Lower lobe of right lung (tissue), 2 donors: Measurements from ENCODE around the gene DOCK3. TPM values are rescaled to one million over a fixed set of nuclear protein-coding genes. Genes with fewer than 3 reads are reported as not detected.
"Not testable (repeated sequence)": the region's sequence is repeated elsewhere in the genome, so short reads cannot be mapped to it uniquely, and the experiment has no call there.

Experiments used
- ATAC-seq, 2 donors: fragments of 200-7000 bp; cut with Tn5 transposase; one replicate each; pipeline ENCODE4 v1.9.1; 2020 to 2022; ENCODE audit warnings: mild to moderate bottlenecking in 2 of 2, moderate library complexity in 2 of 2
- DNase-seq: peaks from one replicate; pipeline ENCODE4 v3.0.0-alpha.2; 2020
- H3K27ac ChIP-seq: fragments of 200-600 bp; one replicate; pipeline ENCODE4 v1.8.0; 2022
- H3K27me3 ChIP-seq: fragments of 200-600 bp; one replicate; pipeline ENCODE4 v1.8.0; 2022; ENCODE audit warnings: low read depth
- H3K36me3 ChIP-seq: fragments of 200-600 bp; one replicate; pipeline ENCODE4 v1.8.0; 2022; ENCODE audit warnings: mild to moderate bottlenecking
- H3K4me1 ChIP-seq: fragments of 200-600 bp; one replicate; pipeline ENCODE4 v1.8.0; 2022
- H3K4me3 ChIP-seq: fragments of 200-600 bp; one replicate; pipeline ENCODE4 v1.8.0; 2022; ENCODE audit warnings: mild to moderate bottlenecking
- H3K9me3 ChIP-seq: fragments of 200-600 bp; one replicate; pipeline ENCODE4 v1.8.0; 2022
- intact Hi-C: fragments of 100-400 bp; cut with DNase I; formaldehyde crosslinking; loops from one replicate; pipeline ENCODE4 v1.11.0; 2022
- total RNA-seq: library from RNA; stranded (reverse); fragmentation: NEBNext Ultra II Directional; extraction: Animal tissue kit (Norgen Biotek cat#: 25700); gene quantifications from one replicate; pipeline ENCODE4 v1.2.1, GENCODE V29; 2021
- TF ChIP-seq, protein P1 (sequence below): fragments of 200-600 bp; IDR thresholded peaks from one replicate; pipeline ENCODE4 v1.8.0; 2022; ENCODE audit warnings: antibody characterized with exemption, mild to moderate bottlenecking
- donor health status: DM: no; HTN: yes; CAD: no; lungs with severe emphysema.

DOCK3 gene
- total RNA-seq, 1 donor from 2014 or later = 1.5 TPM

DNA sequence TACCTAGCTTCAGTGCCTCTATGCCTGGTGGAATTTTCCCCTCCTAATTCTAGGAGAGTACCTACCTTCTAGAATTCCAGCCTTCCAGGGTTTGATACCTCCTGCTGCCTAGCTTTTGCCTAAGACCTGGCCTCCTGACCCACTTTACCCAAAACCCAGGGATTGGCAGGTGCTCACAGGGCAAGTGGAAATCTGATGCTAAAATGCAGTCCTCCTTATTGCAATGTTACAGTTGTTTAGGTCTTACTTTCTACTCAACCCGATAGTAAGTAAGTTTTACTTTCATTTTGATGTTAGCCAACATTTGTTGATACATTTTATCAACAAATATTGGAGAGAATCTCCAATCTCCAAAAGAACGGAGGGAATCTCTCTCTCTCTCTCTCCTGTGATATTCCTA, 275.9 kb downstream of the DOCK3 start:
- no peaks in the 10 kb centered on the region for H3K36me3 ChIP-seq
- intact Hi-C loops = no loop called here
- H3K27ac ChIP-seq = no peak overlapping the region
- no peaks in the 10 kb centered on the region for H3K9me3 ChIP-seq
- DNase-seq = no peak
- no peaks in the 10 kb centered on the region for H3K4me1 ChIP-seq
- TF ChIP-seq, protein P1, sequence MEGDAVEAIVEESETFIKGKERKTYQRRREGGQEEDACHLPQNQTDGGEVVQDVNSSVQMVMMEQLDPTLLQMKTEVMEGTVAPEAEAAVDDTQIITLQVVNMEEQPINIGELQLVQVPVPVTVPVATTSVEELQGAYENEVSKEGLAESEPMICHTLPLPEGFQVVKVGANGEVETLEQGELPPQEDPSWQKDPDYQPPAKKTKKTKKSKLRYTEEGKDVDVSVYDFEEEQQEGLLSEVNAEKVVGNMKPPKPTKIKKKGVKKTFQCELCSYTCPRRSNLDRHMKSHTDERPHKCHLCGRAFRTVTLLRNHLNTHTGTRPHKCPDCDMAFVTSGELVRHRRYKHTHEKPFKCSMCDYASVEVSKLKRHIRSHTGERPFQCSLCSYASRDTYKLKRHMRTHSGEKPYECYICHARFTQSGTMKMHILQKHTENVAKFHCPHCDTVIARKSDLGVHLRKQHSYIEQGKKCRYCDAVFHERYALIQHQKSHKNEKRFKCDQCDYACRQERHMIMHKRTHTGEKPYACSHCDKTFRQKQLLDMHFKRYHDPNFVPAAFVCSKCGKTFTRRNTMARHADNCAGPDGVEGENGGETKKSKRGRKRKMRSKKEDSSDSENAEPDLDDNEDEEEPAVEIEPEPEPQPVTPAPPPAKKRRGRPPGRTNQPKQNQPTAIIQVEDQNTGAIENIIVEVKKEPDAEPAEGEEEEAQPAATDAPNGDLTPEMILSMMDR = no peak
- no peak overlapping the region for H3K4me3 ChIP-seq
- no peaks in the 10 kb centered on the region for H3K27me3 ChIP-seq
- ATAC-seq = no peak

DNA sequence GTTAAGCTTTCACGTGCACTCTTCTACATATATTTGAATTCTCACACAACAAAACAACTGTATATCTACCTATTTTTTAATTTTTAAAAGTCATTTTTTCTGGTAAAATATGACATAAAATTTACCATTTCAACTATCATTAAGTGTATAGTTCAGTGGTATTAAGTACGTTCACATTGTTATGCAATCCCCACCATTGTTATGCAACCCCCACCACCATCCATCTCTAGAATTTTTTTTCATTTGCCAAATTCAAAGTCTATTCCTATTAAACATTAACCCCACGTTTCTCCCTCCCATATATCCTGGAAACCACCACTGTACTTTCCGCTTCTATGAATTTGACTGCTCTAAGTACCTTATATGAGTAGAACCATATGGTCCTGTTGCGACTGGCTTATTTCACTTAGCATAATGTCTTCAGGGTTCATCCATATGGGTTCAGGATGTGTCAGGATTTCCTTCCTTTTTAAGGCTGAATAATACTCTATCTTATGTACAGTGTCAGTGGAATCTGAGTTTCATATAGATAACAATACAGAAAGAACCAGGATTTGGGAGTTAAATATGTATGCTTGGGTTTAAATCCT, 279.2 kb downstream of the DOCK3 start:
- H3K36me3 ChIP-seq = no peaks in the 10 kb centered on the region
- no peak for ATAC-seq

DNA sequence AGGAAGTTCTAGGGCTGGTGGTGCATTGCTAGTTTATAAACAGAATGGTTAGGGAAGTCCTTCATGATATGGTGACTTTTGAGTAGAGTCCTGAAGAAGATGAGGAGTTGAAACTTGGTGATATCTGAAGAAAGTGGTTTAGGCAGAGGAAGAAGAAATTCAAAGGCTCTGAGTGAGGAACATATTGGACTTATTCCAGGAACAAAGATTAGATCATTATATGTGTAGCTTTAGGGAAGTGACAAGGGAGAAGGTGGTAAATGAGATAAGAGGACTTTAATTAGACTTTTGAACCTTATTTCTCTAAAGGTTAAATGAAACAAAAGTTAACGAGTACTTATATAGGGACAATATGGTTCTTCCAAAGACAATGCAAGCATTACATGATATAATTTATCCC, 286.7 kb downstream of the DOCK3 start:
- TF ChIP-seq, protein P1 = no peak
- Histone ChIP-seq H3K27me3 (no peaks in the 10 kb centered on the region), H3K27ac (no peak overlapping the region), H3K36me3 (no peaks in the 10 kb centered on the region), H3K4me3 (no peak overlapping the region), H3K9me3 (no peaks in the 10 kb centered on the region), H3K4me1 (no peaks in the 10 kb centered on the region)
- DNase-seq = no peak
- ATAC-seq = no peak
- intact Hi-C loops = no loop called here

More for the DNA sequence above, 279.2 kb downstream of the DOCK3 start:
- no peak overlapping the region for H3K27ac ChIP-seq
- no peak for DNase-seq
- no peaks in the 10 kb centered on the region for H3K9me3 ChIP-seq
- no peak overlapping the region for H3K4me3 ChIP-seq
- H3K4me1 ChIP-seq = no peaks in the 10 kb centered on the region
- intact Hi-C loops = no loop called here
- TF ChIP-seq, protein P1 = no peak
- H3K27me3 ChIP-seq = no peaks in the 10 kb centered on the region

DNA sequence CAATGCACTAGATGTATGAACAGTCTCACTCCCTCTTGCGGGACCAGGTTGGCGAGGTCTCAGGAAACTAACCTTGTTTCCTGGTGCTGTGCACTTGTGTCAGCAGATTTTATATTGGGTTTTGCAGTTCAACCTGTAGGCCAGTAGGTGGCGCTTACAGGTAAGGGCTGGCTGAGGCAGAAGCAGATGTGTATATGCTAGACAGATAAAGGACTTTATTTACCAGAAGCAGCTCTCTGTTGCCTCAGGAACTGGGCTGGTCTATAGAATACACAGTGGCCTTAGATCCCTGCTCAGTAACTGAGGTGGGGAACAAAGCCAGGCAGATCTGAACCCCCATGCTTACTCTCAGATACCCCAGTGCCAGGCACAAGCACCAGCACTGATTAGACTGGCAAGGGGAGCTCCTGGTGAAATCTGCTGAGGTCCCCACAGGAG, 296.8 kb downstream of the DOCK3 start:
- no peak overlapping the region for H3K4me3 ChIP-seq
- intact Hi-C loops = no loop called here
- TF ChIP-seq, protein P1 = peak; percentile 80

DNA sequence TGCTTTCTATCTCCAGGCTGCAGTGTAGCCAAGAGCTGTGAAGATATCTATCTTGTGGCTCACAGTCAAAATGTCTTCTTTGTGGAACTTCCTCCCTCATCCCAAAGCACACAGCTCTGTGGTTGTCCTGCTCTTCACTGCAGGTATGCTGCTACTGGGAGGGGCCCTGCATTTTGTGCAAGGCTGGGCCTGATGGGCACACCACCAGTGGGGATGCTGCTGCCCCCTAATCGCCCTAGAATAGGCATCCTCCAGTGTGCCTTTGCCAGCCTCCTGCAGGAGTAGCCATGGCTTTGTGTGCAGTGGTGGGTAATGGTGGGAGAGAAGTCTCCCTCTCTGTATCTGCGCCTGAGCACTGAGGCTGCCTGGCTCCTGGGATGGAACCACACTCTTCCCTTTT, 297.3 kb downstream of the DOCK3 start:
- TF ChIP-seq, protein P1 = no peak
- peak; percentile 17 to 23 for ATAC-seq
- intact Hi-C loops = no loop called here

More for the DNA sequence above, 296.8 kb downstream of the DOCK3 start:
- Histone ChIP-seq H3K27ac (no peak overlapping the region), H3K27me3 (no peaks in the 10 kb centered on the region), H3K9me3 (peaks cover 3% of the 10 kb centered on the region), H3K4me1 (peaks cover 5% of the 10 kb centered on the region), H3K36me3 (no peaks in the 10 kb centered on the region)
- ATAC-seq (peak; percentile 80 to 89), DNase-seq (no peak)

DNA sequence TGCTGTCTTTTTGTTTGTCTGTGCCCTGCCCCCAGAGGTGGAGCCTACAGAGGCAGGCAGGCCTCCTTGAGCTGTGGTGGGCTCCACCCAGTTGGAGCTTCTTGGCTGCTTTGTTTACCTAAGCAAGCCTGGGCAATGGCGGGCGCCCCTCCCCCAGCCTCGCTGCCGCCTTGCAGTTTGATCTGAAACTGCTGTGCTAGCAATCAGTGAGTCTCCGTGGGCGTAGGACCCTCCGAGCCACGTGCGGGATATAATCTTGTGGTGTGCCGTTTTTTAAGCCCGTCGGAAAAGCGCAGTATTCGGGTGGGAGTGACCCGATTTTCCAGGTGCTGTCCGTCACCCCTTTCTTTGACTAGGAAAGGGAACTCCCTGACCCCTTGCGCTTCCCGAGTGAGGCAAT, 303.9 kb downstream of the DOCK3 start:
- H3K36me3 ChIP-seq, H3K27ac ChIP-seq, H3K9me3 ChIP-seq, intact Hi-C loops, H3K4me3 ChIP-seq, DNase-seq, ATAC-seq, H3K27me3 ChIP-seq, H3K4me1 ChIP-seq: not testable (repeated sequence)

More for the DNA sequence above, 297.3 kb downstream of the DOCK3 start:
- DNase-seq = no peak
- H3K27ac ChIP-seq = no peak overlapping the region
- H3K4me1 ChIP-seq = peaks cover 5% of the 10 kb centered on the region
- peaks cover 3% of the 10 kb centered on the region for H3K9me3 ChIP-seq
- no peak overlapping the region for H3K4me3 ChIP-seq
- no peaks in the 10 kb centered on the region for H3K36me3 ChIP-seq
- H3K27me3 ChIP-seq = no peaks in the 10 kb centered on the region
